Panc1 (cell line): ENCODE data around the gene CARNS1. TPM values are rescaled to one million over a fixed set of nuclear protein-coding genes. Genes with fewer than 3 reads are reported as not detected.

ENCODE experiments used
- ATAC-seq: fragments of 200-7000 bp; cut with Tn5 transposase; 2 replicates; pipeline ENCODE4 v1.9.1; 2020; ENCODE audit warnings: mild to moderate bottlenecking, moderate library complexity
- BruUV-seq: library from RNA; stranded (reverse); fragments of 400-500 nt; replicated peaks from 2 replicates; lab custom pipeline; 2021; lab: Mats Ljungman, UMichigan
- CTCF ChIA-PET: fragments of 300-600 bp; sonication (Branson Sonifier 250); formaldehyde crosslinking; loops from one replicate; lab custom pipeline; 2022; ENCODE audit warnings: antibody characterized with exemption; lab: Charles Lee
- POLR2A ChIA-PET: fragments of 300-600 bp; sonication (Branson Sonifier 250); formaldehyde crosslinking; loops from one replicate; lab custom pipeline; 2022; ENCODE audit warnings: antibody characterized with exemption; lab: Charles Lee
- DNase-seq: peaks from one replicate; pipeline ENCODE4 v3.0.0-alpha.2; 2010; ENCODE audit warnings: low read depth, low spot score
- H3K27ac ChIP-seq: 2 replicates; pipeline ENCODE4 v1.5.1; 2011; ENCODE audit warnings: mild to moderate bottlenecking, low read length, inconsistent platforms
- H3K27me3 ChIP-seq: fragments of 200-500 bp; sonication (Bioruptor generic); 2 replicates; pipeline ENCODE4 v1.6.0; 2014; ENCODE audit warnings: low read length, inconsistent platforms; ENCODE audit not compliant: control insufficient read depth, insufficient read depth
- H3K36me3 ChIP-seq: fragments of 200-500 bp; sonication (Bioruptor generic); 2 replicates; pipeline ENCODE4 v1.5.1; 2014; ENCODE audit warnings: inconsistent platforms, mild to moderate bottlenecking, low read length, moderate library complexity; ENCODE audit not compliant: control insufficient read depth, insufficient read depth
- H3K4me1 ChIP-seq: 2 replicates; pipeline ENCODE4 v1.5.1; 2011; ENCODE audit warnings: inconsistent platforms, mild to moderate bottlenecking, low read length, moderate library complexity; ENCODE audit not compliant: control insufficient read depth, insufficient read depth
- H3K4me3 ChIP-seq, 2 experiments: 2 replicates each; pipeline ENCODE4 v1.5.1; 2011 to 2012; ENCODE audit warnings: low read depth in 2 of 2, low read length in 2 of 2, mild to moderate bottlenecking in 2 of 2, inconsistent platforms in 1 of 2, moderate library complexity in 1 of 2
- H3K9me3 ChIP-seq: fragments of 200-500 bp; sonication (Bioruptor generic); 2 replicates; pipeline ENCODE4 v1.5.1; 2014; ENCODE audit warnings: low read depth, mild to moderate bottlenecking, inconsistent platforms, low read length, moderate library complexity; ENCODE audit not compliant: control insufficient read depth, insufficient read depth
- POLR2AphosphoS5 ChIP-seq: IDR thresholded peaks from 2 replicates; pipeline ENCODE4 v1.6.1; 2012; ENCODE audit warnings: mild to moderate bottlenecking, low read depth, low read length, moderate library complexity
- SIN3A ChIP-seq: IDR thresholded peaks from 2 replicates; pipeline ENCODE4 v1.6.1; 2012; ENCODE audit warnings: low read depth, mild to moderate bottlenecking, low read length, moderate library complexity, borderline replicate concordance; ENCODE audit not compliant: insufficient read depth
- TCF7L2 ChIP-seq: IDR thresholded peaks from 2 replicates; pipeline ENCODE4 v1.6.1; 2011; ENCODE audit warnings: mild to moderate bottlenecking, low read depth, low read length, inconsistent platforms
- in situ Hi-C: cut with HindIII; loops from 2 replicates; pipeline ENCODE4 v1.10.0; 2016; ENCODE audit warnings: low sequenced_read_pairs, low pct_unique_long_range_greater_than_20kb
- intact Hi-C: fragments of 100-400 bp; cut with micrococcal nuclease; formaldehyde crosslinking; loops from one replicate; pipeline ENCODE4 v1.10.0; 2022; ENCODE audit not compliant: unreplicated experiment
- total RNA-seq: library from RNA; stranded (reverse); gene quantifications from one replicate; pipeline ENCODE4 v1.2.1, GENCODE V29; 2021; ENCODE audit not compliant: unreplicated experiment
- TF ChIP-seq, protein P1 (sequence below): fragments of 450-650 bp; IDR thresholded peaks from 2 replicates; pipeline ENCODE4 v1.5.1; 2017; ENCODE audit warnings: mild to moderate bottlenecking
- TF ChIP-seq, protein P2 (sequence below), 2 experiments: IDR thresholded peaks; 2 replicates each; pipeline ENCODE4 v1.6.1; 2011 to 2012; ENCODE audit warnings: low read depth in 2 of 2, control low read depth in 1 of 2, low read length in 1 of 2, mild to moderate bottlenecking in 1 of 2, moderate library complexity in 1 of 2; ENCODE audit not compliant: insufficient read depth in 1 of 2

The CARNS1 gene
- total RNA-seq, 1 experiment from 2014 or later = 1.0 TPM

DNA sequence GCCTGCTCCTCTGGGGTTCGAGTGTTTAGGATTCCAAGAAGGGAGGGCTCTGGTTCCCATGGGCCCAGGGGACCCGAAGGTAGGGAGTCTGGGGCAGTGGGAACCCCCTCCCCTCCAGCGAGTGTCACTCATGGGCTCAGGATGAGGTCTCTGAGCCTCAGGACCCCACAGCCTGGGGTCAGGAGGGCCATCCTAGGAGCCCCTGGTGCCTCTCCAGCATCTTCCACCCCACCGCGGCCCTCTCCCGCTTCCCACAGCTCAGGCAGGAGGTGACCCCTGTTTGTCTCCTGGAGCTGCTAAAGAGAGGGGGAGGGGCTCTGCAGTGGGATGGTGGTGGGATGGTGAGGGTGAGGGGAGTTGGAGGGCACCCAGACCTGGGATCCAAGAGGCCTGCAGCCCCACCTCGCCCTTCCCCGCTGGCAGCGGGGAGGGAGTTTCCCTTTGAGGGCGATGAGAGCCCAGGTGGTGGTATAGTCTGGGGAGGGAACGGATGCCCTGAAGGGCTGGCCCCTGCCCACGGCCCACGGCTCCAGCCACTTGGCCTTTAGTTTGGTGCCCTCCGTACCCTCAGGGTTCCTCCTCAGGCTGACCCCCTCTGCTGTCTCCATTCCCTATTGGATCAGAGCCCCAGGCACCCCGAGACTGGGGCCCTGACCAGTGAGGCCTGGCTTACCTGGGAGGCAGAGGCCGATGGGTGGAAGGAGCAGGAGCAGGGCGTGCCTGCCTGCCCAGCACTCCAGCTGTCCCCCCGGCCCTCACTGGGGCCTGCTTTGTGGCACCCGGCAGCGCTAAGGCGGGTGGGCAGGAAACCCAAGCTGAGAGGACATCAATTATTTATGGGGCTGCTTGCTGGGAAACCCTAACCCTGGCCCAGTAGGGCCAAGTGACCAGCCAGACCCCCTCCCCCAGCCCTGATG is 38.6 kb downstream of the CARNS1 start:
- CTCF ChIA-PET = no interaction called here
- H3K36me3 ChIP-seq = no peaks in the 10 kb centered on the region

DNA sequence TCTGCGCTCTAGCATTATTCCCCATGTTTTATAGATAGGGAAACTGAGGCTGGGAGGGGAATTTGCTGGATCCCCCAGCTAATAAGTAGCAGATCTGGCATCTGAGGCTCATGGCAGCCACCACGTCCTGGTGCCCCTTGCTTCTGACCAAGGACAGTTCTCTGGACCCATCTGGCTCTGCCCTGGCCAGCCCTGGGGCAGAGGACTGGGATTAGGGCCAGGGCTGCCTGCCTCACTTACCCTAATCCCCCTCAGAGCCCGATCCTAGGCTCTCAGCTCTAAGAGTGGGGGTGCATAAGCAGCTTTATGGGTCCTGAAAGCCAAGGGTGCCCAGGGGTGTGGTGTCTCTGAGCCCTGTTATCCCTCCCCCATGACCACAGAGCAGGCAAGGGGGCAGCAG is 39.6 kb downstream of the CARNS1 start, which contains the start of gene CABP4:
Gene CABP4, plus strand, starts transcription at position 301 of the 400 bp plus-strand sequence. Its CDS starts 70 bp downstream, at position 371.
- Histone ChIP-seq H3K36me3 (no peaks in the 10 kb centered on the region), H3K4me1 (no peaks in the 10 kb centered on the region), H3K9me3 (no peaks in the 10 kb centered on the region), H3K4me3 (no peak within 1 kb of the TSS), H3K27ac (no peak within 1 kb of the TSS), H3K27me3 (no peaks in the 10 kb centered on the region)
- DNase-seq = no peak
- ATAC-seq = no peak
- intact Hi-C loops (no loop called here), in situ Hi-C loops (no loop called here)
- ChIA-PET POLR2A (no interaction called here), CTCF (interaction anchor here (0.6 kb wide), 1 partner anchor 68 kb away, joined by 4 read pairs; no protein-coding TSS in a partner anchor)
- no TSS peak for BruUV-seq
- TF ChIP-seq, protein P1, sequence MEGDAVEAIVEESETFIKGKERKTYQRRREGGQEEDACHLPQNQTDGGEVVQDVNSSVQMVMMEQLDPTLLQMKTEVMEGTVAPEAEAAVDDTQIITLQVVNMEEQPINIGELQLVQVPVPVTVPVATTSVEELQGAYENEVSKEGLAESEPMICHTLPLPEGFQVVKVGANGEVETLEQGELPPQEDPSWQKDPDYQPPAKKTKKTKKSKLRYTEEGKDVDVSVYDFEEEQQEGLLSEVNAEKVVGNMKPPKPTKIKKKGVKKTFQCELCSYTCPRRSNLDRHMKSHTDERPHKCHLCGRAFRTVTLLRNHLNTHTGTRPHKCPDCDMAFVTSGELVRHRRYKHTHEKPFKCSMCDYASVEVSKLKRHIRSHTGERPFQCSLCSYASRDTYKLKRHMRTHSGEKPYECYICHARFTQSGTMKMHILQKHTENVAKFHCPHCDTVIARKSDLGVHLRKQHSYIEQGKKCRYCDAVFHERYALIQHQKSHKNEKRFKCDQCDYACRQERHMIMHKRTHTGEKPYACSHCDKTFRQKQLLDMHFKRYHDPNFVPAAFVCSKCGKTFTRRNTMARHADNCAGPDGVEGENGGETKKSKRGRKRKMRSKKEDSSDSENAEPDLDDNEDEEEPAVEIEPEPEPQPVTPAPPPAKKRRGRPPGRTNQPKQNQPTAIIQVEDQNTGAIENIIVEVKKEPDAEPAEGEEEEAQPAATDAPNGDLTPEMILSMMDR = no peak
- no peak for TF ChIP-seq POLR2AphosphoS5
- no peak for TF ChIP-seq SIN3A
- no peak for TF ChIP-seq TCF7L2
- TF ChIP-seq, protein P2, sequence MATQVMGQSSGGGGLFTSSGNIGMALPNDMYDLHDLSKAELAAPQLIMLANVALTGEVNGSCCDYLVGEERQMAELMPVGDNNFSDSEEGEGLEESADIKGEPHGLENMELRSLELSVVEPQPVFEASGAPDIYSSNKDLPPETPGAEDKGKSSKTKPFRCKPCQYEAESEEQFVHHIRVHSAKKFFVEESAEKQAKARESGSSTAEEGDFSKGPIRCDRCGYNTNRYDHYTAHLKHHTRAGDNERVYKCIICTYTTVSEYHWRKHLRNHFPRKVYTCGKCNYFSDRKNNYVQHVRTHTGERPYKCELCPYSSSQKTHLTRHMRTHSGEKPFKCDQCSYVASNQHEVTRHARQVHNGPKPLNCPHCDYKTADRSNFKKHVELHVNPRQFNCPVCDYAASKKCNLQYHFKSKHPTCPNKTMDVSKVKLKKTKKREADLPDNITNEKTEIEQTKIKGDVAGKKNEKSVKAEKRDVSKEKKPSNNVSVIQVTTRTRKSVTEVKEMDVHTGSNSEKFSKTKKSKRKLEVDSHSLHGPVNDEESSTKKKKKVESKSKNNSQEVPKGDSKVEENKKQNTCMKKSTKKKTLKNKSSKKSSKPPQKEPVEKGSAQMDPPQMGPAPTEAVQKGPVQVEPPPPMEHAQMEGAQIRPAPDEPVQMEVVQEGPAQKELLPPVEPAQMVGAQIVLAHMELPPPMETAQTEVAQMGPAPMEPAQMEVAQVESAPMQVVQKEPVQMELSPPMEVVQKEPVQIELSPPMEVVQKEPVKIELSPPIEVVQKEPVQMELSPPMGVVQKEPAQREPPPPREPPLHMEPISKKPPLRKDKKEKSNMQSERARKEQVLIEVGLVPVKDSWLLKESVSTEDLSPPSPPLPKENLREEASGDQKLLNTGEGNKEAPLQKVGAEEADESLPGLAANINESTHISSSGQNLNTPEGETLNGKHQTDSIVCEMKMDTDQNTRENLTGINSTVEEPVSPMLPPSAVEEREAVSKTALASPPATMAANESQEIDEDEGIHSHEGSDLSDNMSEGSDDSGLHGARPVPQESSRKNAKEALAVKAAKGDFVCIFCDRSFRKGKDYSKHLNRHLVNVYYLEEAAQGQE (IDR thresholded peaks at IDR 0.05; ENCODE audit: insufficient read depth in 1 of 2, low read depth in 2 of 2, low read length in 1 of 2) = no peak

More for the DNA sequence above, 38.6 kb downstream of the CARNS1 start:
- BruUV-seq = no TSS peak
- POLR2A ChIA-PET = no interaction called here
- in situ Hi-C loops = no loop called here
- H3K27me3 ChIP-seq = no peaks in the 10 kb centered on the region
- no peaks in the 10 kb centered on the region for H3K9me3 ChIP-seq
- ATAC-seq (no peak), DNase-seq (no peak)
- intact Hi-C loops = no loop called here
- no peak overlapping the region for H3K4me3 ChIP-seq
- no peak overlapping the region for H3K27ac ChIP-seq
- no peak for TF ChIP-seq POLR2AphosphoS5
- TF ChIP-seq, protein P2 (IDR thresholded peaks at IDR 0.05; ENCODE audit: insufficient read depth in 1 of 2, low read depth in 2 of 2, low read length in 1 of 2) = no peak
- TF ChIP-seq SIN3A = no peak
- TF ChIP-seq, protein P1 = no peak
- TF ChIP-seq TCF7L2 = no peak
- no peaks in the 10 kb centered on the region for H3K4me1 ChIP-seq
